H1 (cell line): ENCODE measurements around the gene DUSP9. TPM values are rescaled to one million over a fixed set of nuclear protein-coding genes. Genes with fewer than 3 reads are reported as not detected.

Experiments
- CTCF ChIA-PET: fragments of 300-600 bp; sonication (Branson Sonifier 250); formaldehyde crosslinking; loops from one replicate; lab custom pipeline; 2021; ENCODE audit not compliant: partially characterized antibody; lab: Charles Lee
- POLR2A ChIA-PET: fragments of 300-600 bp; sonication (Branson Sonifier 250); formaldehyde crosslinking; loops from one replicate; lab custom pipeline; 2021; ENCODE audit warnings: inconsistent platforms; ENCODE audit not compliant: partially characterized antibody; lab: Charles Lee
- DNase-seq, 2 experiments: peaks; one replicate each; pipeline versions ENCODE4 v3.0.0 to v3.0.0-alpha.2; 2010 to 2022; ENCODE audit warnings: low spot score in 2 of 2, low read depth in 1 of 2, mixed read lengths in 1 of 2
- FAIRE-seq: peaks from 2 replicates; lab custom pipeline; 2011; peaks lifted over from hg19 to GRCh38; lab: Jason Lieb, UNC
- H2AFZ ChIP-seq: 2 replicates; pipeline ENCODE4 v1.8.1; 2012; ENCODE audit warnings: low read length, inconsistent platforms
- H2AK5ac ChIP-seq: 2 replicates; pipeline ENCODE4 v1.6.1; 2013; ENCODE audit warnings: low read depth, low read length
- H2BK120ac ChIP-seq: replicated peaks from 2 replicates; pipeline ENCODE3; 2013; ENCODE audit warnings: low read depth, low read length, inconsistent platforms
- H2BK12ac ChIP-seq: 2 replicates; pipeline ENCODE4 v1.6.1; 2013; ENCODE audit warnings: low read depth, low read length
- H2BK15ac ChIP-seq: 2 replicates; pipeline ENCODE4 v1.6.1; 2013; ENCODE audit warnings: low read length
- H2BK20ac ChIP-seq: 2 replicates; pipeline ENCODE4 v1.6.1; 2013; ENCODE audit warnings: low read length
- H2BK5ac ChIP-seq: 2 replicates; pipeline ENCODE4 v1.6.1; 2013; ENCODE audit warnings: low read depth, low read length
- H3K14ac ChIP-seq: 2 replicates; pipeline ENCODE4 v1.6.1; 2013; ENCODE audit warnings: inconsistent platforms; ENCODE audit not compliant: insufficient read length
- H3K18ac ChIP-seq: 2 replicates; pipeline ENCODE4 v1.6.1; 2013; ENCODE audit warnings: low read length; ENCODE audit errors: extremely low read depth
- H3K23ac ChIP-seq: 2 replicates; pipeline ENCODE4 v1.6.1; 2013; ENCODE audit warnings: inconsistent platforms; ENCODE audit not compliant: insufficient read length
- H3K23me2 ChIP-seq: 2 replicates; pipeline ENCODE4 v1.6.1; 2013; ENCODE audit warnings: low read depth, low read length
- H3K27ac ChIP-seq: 2 replicates; pipeline ENCODE4 v1.6.1; 2011; ENCODE audit warnings: low read depth, low read length, inconsistent platforms
- H3K27me3 ChIP-seq, 4 experiments: replicated peaks in 1 of 4; 1 replicate in 1 of 4; 2 replicates in 3 of 4; pipeline versions ENCODE4 v1.6.1 to v1.8.1; 2011 to 2013; ENCODE audit warnings: low read length in 3 of 4, mild to moderate bottlenecking in 3 of 4, inconsistent platforms in 2 of 4, mixed read lengths in 2 of 4, moderate library complexity in 1 of 4; ENCODE audit not compliant: control insufficient read depth in 3 of 4, insufficient read depth in 3 of 4; ENCODE audit errors: extremely low read depth in 1 of 4
- H3K36me3 ChIP-seq, 4 experiments: 2 replicates each; pipeline versions ENCODE4 v1.6.1 to v1.8.1; 2011 to 2013; ENCODE audit warnings: mild to moderate bottlenecking in 4 of 4, low read length in 3 of 4, moderate library complexity in 2 of 4, control low read depth in 1 of 4, inconsistent platforms in 1 of 4; ENCODE audit not compliant: insufficient read depth in 4 of 4, control insufficient read depth in 2 of 4
- H3K4ac ChIP-seq: replicated peaks from 2 replicates; pipeline ENCODE3; 2013; ENCODE audit warnings: low read length, low read depth, mixed read lengths, inconsistent platforms; ENCODE audit not compliant: insufficient read length
- H3K4me1 ChIP-seq, 4 experiments: replicated peaks in 1 of 4; 1 replicate in 1 of 4; 2 replicates in 3 of 4; pipeline versions ENCODE4 v1.6.1 to v1.8.1; 2011 to 2013; ENCODE audit warnings: low read length in 3 of 4, inconsistent platforms in 2 of 4, mixed read lengths in 1 of 4; ENCODE audit not compliant: insufficient read depth in 4 of 4, control insufficient read depth in 3 of 4
- H3K4me2 ChIP-seq, 2 experiments: 2 replicates each; pipeline versions ENCODE4 v1.6.1 to v1.8.1; 2011 to 2013; ENCODE audit warnings: low read depth in 2 of 2, low read length in 2 of 2, control low read depth in 1 of 2, inconsistent platforms in 1 of 2, mild to moderate bottlenecking in 1 of 2; ENCODE audit not compliant: insufficient read depth in 1 of 2
- H3K4me3 ChIP-seq, 4 experiments: fragments of 200-600, 300-600 bp in 1 of 4; sonication (generic), shearing (Covaris generic), sonication (Bioruptor Twin) in 1 of 4; 2 replicates each; pipeline versions ENCODE4 v1.5.1 to v1.8.1; 2011 to 2016; ENCODE audit warnings: low read length in 4 of 4, low read depth in 3 of 4, control low read depth in 2 of 4, inconsistent platforms in 2 of 4, mild to moderate bottlenecking in 2 of 4, mixed read lengths in 1 of 4, moderate library complexity in 1 of 4; ENCODE audit not compliant: insufficient read depth in 2 of 4; ENCODE audit errors: extremely low read depth in 1 of 4
- H3K56ac ChIP-seq: replicated peaks from 2 replicates; pipeline ENCODE3; 2013; ENCODE audit warnings: low read depth, mild to moderate bottlenecking, mixed read lengths, low read length, inconsistent platforms; ENCODE audit not compliant: insufficient read length
- H3K79me1 ChIP-seq: 2 replicates; pipeline ENCODE4 v1.6.1; 2013; ENCODE audit warnings: low read depth, low read length, control low read depth
- H3K79me2 ChIP-seq, 2 experiments: 2 replicates each; pipeline versions ENCODE4 v1.6.1 to v1.8.1; 2012 to 2013; ENCODE audit warnings: low read length in 2 of 2, mild to moderate bottlenecking in 2 of 2, inconsistent platforms in 1 of 2; ENCODE audit not compliant: insufficient read depth in 2 of 2, control insufficient read depth in 1 of 2
- H3K9ac ChIP-seq, 4 experiments: replicated peaks in 1 of 4; 1 replicate in 1 of 4; 2 replicates in 3 of 4; pipeline versions ENCODE4 v1.6.1 to v1.8.1; 2011 to 2013; ENCODE audit warnings: low read depth in 3 of 4, low read length in 3 of 4, control low read depth in 2 of 4, mild to moderate bottlenecking in 2 of 4, moderate library complexity in 2 of 4, inconsistent platforms in 1 of 4; ENCODE audit errors: extremely low read depth in 1 of 4
- H3K9me3 ChIP-seq, 2 experiments: 2 replicates each; pipeline versions ENCODE4 v1.6.1 to v1.8.1; 2012 to 2013; ENCODE audit warnings: mild to moderate bottlenecking in 2 of 2, moderate library complexity in 2 of 2, control low read depth in 1 of 2, inconsistent platforms in 1 of 2, low read depth in 1 of 2, low read length in 1 of 2, mixed read lengths in 1 of 2; ENCODE audit not compliant: insufficient read depth in 2 of 2
- H4K20me1 ChIP-seq, 2 experiments: replicated peaks in 1 of 2; 2 replicates each; pipeline versions ENCODE3 to v1.8.1; 2011 to 2013; ENCODE audit warnings: inconsistent platforms in 2 of 2, low read length in 2 of 2, mild to moderate bottlenecking in 1 of 2; ENCODE audit not compliant: insufficient read depth in 2 of 2, control insufficient read depth in 1 of 2
- H4K5ac ChIP-seq: 2 replicates; pipeline ENCODE4 v1.6.1; 2013; ENCODE audit warnings: low read length, low read depth, mixed read lengths, inconsistent platforms; ENCODE audit not compliant: insufficient read length
- H4K8ac ChIP-seq: 2 replicates; pipeline ENCODE4 v1.8.0; 2013; ENCODE audit warnings: mild to moderate bottlenecking, moderate library complexity, low read length, inconsistent platforms; ENCODE audit not compliant: insufficient read depth; ENCODE audit errors: extremely low read depth
- H4K91ac ChIP-seq: replicated peaks from 2 replicates; pipeline ENCODE3; 2013; ENCODE audit warnings: low read length, mixed read lengths, inconsistent platforms; ENCODE audit not compliant: insufficient read length
- HDAC2 ChIP-seq, 2 experiments: fragments of 300-600 bp in 1 of 2; sonication (generic) in 1 of 2; IDR thresholded peaks; 2 replicates each; pipeline ENCODE4 v1.6.1; 2011 to 2012; ENCODE audit warnings: low read depth in 2 of 2, low read length in 2 of 2, mild to moderate bottlenecking in 2 of 2, moderate library complexity in 2 of 2, borderline replicate concordance in 1 of 2, inconsistent platforms in 1 of 2
- MAFK ChIP-seq: IDR thresholded peaks from 2 replicates; pipeline ENCODE4 v1.6.1; 2012; ENCODE audit warnings: low read depth, mild to moderate bottlenecking, improper control_type of control experiment, low read length
- POU5F1 ChIP-seq: IDR thresholded peaks from 2 replicates; pipeline ENCODE4 v1.6.1; 2011; ENCODE audit warnings: low read depth, mild to moderate bottlenecking, low read length, moderate library complexity
- SIN3A ChIP-seq, 2 experiments: IDR thresholded peaks in 1 of 2; conservative IDR thresholded peaks in 1 of 2; 2 replicates each; pipeline ENCODE4 v1.6.1; 2011 to 2012; ENCODE audit warnings: low read length in 2 of 2, improper control_type of control experiment in 1 of 2, low read depth in 1 of 2, mild to moderate bottlenecking in 1 of 2
- whole genome bisulfite sequencing, 2 experiments: shearing (Covaris generic) in 1 of 2; methylation state at CpG; one replicate each; pipeline versions ENCODE4 v1.1.6 to v1.1.7; 2013 to 2015; ENCODE audit warnings: low lambda C conversion rate in 2 of 2, mixed read lengths in 2 of 2, inconsistent platforms in 1 of 2, low coverage in 1 of 2, missing lambda C conversion rate in 1 of 2; ENCODE audit not compliant: insufficient replicate concordance in 2 of 2, insufficient coverage in 1 of 2, insufficient read length in 1 of 2; ENCODE audit errors: extremely low coverage in 1 of 2, missing lambda C conversion rate in 1 of 2; 5-methylcytosine and 5-hydroxymethylcytosine counted together
- polyA plus RNA-seq, 7 experiments: library from polyadenylated mRNA; depleted of rRNA in 3 of 7; stranded (reverse) in 5 of 7; unstranded in 2 of 7; fragments of >200 nt in 5 of 7; fragments of 200-250 nt in 2 of 7; gene quantifications; 1 replicate in 5 of 7; 2 replicates in 1 of 7; 4 replicates in 1 of 7; pipeline versions ENCODE4 v1.2.1 to v1.2.3, GENCODE V29; 2011 to 2013; ENCODE audit warnings: missing spikeins in 2 of 7, mixed read lengths in 2 of 7
- total RNA-seq: library from RNA; stranded (reverse); fragmentation: NEBNext Ultra II Directional; extraction: Animal tissue kit (Norgen Biotek cat#: 25700); gene quantifications from 2 replicates; pipeline ENCODE4 v1.2.1, GENCODE V29; 2021

Gene DUSP9
- total and polyA plus RNA-seq, 2 of the 8 experiments (the other 6 are each of a cell fraction or from before 2014, with no cell fraction given), result 0.80 to 1.1 TPM

DNA sequence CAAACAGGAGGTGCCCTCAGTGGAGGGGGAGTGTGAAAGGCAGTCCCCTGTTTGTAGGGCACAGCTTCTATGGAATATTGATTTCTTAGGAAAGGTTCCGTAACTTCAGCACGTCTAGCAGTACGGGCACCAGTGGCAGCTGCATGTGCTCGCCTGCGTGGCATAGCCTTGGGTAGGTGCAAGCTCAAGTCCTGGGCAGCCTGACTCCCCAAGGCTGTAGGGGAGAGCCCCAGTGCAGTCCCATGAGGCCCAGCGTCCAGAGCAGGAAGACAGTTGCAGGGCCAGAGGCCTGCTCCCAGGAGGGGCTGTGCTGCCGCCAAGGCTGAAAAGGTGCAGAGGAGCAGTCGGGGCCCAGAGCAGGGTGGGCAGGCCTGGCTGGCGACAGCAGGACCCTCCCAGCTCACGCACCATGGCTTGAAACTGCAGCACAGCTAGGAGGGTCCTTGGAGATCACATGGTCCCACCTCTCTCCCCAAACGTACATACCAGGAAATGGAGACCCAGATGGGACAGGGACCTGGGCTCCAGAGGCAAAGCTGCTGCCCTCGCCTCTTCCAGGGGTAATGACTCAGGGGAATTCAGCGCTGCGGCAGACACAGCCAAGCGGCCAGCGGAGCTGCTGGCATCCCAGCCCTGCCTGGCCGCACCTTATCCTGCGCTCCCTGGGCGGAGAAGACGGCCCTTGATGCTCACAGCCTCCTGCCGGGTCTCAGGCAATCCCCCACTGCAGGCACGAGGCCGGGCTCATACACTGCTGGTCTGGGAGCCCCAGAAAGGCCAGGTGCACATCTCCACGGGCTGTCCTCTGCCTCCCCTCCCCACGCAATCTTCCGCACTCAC is 6.0 kb upstream of the DUSP9 start:
- no peak overlapping the region for H3K4ac ChIP-seq
- peaks cover 0 to 18% (median 7%) of the 10 kb centered on the region in 4 experiments; a peak in 5 of 7 replicates for H3K4me1 ChIP-seq
- TF ChIP-seq POU5F1, result no peak
- no peak for TF ChIP-seq MAFK
- no peak for TF ChIP-seq SIN3A (conservative IDR thresholded peaks at IDR 0.05 in 1 of 2, IDR thresholded peaks at IDR 0.05 in 1 of 2; ENCODE audit: low read depth in 1 of 2, low read length in 2 of 2)
- no peak for TF ChIP-seq HDAC2 (IDR thresholded peaks at IDR 0.05; ENCODE audit: borderline replicate concordance in 1 of 2, low read depth in 2 of 2, low read length in 2 of 2)
- no peak overlapping the region for H2BK20ac ChIP-seq
- H3K14ac ChIP-seq, result no peak overlapping the region
- H2BK120ac ChIP-seq, result no peak overlapping the region
- no peak overlapping the region for H2BK15ac ChIP-seq
- H4K20me1 ChIP-seq, result peaks cover 0 to 7% of the 10 kb centered on the region in 2 experiments
- H3K18ac ChIP-seq, result no peak overlapping the region
- no peaks in the 10 kb centered on the region; a peak in 1 of 4 replicates for H3K9me3 ChIP-seq
- H3K4me3 ChIP-seq, result peak overlapping the region in 1 of 4 experiments; percentile 57; a peak in 1 of 8 replicates
- no peak overlapping the region for H2BK12ac ChIP-seq
- H3K4me2 ChIP-seq, result peak overlapping the region; percentile 63 to 89; a peak in 3 of 4 replicates
- H2AK5ac ChIP-seq, result no peak overlapping the region
- no peak overlapping the region for H2AFZ ChIP-seq
- no peaks in the 10 kb centered on the region for H3K36me3 ChIP-seq
- no peak overlapping the region for H4K5ac ChIP-seq
- no peaks in the 10 kb centered on the region for H3K79me2 ChIP-seq
- H2BK5ac ChIP-seq, result no peak overlapping the region
- no peak overlapping the region for H4K8ac ChIP-seq
- 58% methylated on average over 12 of the region's 26 CpGs; no CpG with 5 or more reads in 1 of the 2 experiments for WGBS, 2 experiments
- H3K56ac ChIP-seq, result no peak overlapping the region
- no peaks in the 10 kb centered on the region for H3K79me1 ChIP-seq
- H3K27ac ChIP-seq, result no peak overlapping the region
- ChIA-PET CTCF (interaction anchor here (1.0 to 21.6 kb wide), 8 partner anchors 9 to 108 kb away, joined by 3 to 408 read pairs (median 4); partner anchors contain the start of gene DUSP9), POLR2A (interaction anchor here (0.6 kb wide), 1 partner anchor 203 kb away, joined by 3 read pairs; no protein-coding TSS in a partner anchor)
- H4K91ac ChIP-seq, result no peak overlapping the region
- DNase-seq (no peak), FAIRE-seq (no peak)
- no peak overlapping the region for H3K9ac ChIP-seq
- no peak overlapping the region for H3K23ac ChIP-seq
- peaks cover 39 to 53% (median 52%) of the 10 kb centered on the region in 4 experiments for H3K27me3 ChIP-seq
- peaks cover 7% of the 10 kb centered on the region; the same call in 1 of the 2 replicates for H3K23me2 ChIP-seq
